Measurements from ENCODE around the gene POM121C.
"Not testable (repeated sequence)": the region's sequence is repeated elsewhere in the genome, so short reads cannot be mapped to it uniquely, and the experiment has no call there.

Gene POM121C

DNA sequence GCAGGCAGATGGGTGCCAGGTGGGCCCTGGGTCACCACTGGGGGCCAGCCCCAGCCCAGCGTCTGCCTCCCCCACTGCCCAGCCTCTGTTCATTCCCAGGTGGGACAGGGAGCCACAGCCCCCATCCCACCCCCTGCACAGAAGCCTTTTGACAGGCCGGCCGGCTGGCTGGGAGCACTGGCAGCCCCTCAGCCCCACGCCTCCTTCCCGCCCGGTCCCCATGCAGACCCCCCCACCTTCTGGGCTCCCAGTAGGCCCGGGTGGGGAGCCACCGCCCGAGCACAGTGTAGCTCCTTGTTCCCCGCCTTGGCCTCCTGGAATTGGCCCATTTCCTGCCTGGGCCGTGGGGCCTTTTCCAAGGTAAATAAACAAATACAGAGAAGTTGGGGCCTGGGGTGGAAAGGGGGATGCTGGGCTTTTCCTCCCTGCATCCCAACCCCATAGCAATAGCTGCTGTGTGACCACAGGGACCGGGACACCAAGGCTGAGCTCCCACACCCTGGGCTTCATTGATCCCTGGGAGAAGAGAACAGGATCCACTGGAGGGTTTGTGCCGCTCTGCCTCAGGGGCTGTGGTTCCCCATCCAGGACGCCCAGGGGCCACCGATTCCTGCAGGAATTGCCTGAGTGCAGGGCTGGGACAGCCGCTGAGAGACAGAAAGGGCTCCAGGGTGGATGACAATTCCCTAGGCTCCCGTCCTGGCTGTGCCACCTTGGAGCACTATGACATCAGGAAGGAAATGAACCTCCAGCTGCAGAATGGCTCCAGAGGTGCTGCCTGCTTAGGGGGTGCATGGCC, 111.4 kb downstream of the POM121C start:
- not testable (repeated sequence) for DNase-seq

DNA sequence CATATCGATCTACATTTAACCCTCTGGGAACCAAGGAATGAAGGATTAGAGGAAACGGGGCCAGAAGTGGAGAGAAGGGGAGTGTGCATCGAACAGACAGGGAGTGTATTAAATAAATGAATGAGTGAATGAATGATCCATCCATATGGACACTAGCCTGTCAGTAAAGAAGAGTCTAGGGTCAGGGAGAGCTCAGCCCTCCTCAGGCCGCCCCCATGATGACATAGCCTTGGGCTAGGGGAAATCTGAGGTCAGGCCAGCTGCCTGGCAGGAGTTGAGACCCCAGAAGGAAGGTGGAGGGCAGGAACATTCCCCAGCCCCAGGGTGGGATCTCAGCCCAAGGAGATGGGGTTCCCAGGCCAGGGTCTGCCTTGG, 112.0 kb downstream of the POM121C start:
- DNase-seq: not testable (repeated sequence)

DNA sequence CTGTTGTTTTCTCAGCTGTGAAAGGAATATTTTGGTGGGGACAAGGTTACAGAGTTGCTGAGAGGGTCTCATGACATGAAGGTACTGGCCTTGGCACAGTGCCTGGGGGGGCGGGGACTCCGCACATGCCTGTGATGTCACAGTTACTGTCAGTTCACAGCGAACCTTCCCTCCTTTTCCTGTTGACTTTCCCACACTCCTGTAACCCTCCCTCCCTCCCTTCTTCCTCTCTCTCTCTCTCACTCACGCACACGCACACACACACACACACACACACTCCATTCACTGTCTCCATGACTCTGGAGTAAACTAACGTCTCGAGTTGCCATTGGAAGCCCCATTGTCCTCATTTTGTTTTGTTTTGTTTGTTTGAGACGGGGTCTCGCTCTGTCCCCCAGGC, 118.8 kb downstream of the POM121C start:
- DNase-seq: not testable (repeated sequence)

Measured in CD4-positive, alpha-beta T cell treated with Interleukin-6 for 4 hours (primary cell).